CD14-positive monocyte (primary cell): ENCODE data around the gene TJP2. TPM values are rescaled to one million over a fixed set of nuclear protein-coding genes. Genes with fewer than 3 reads are reported as not detected.

ENCODE experiments used
- DNase-seq, 3 donors: peaks; one replicate each; pipeline ENCODE4 v3.0.0-alpha.2; 2011 to 2022
- H2AFZ ChIP-seq: 2 replicates; pipeline ENCODE4 v1.6.0; 2012; ENCODE audit warnings: mild to moderate bottlenecking, low read depth, low read length, inconsistent platforms; ENCODE audit not compliant: insufficient read depth, poor library complexity, severe bottlenecking
- H3K27ac ChIP-seq, 2 donors: 1 replicate in 1 of 2; 2 replicates in 1 of 2; pipeline ENCODE4 v1.5.1; 2012 to 2013; ENCODE audit warnings: low read length in 2 of 2, control low read depth in 1 of 2, inconsistent platforms in 1 of 2, low read depth in 1 of 2, mild to moderate bottlenecking in 1 of 2
- H3K27me3 ChIP-seq, 2 donors: one replicate each; pipeline versions ENCODE4 v1.6.0 to v1.6.1; 2011 to 2013; ENCODE audit warnings: low read length in 2 of 2; ENCODE audit not compliant: control insufficient read depth in 2 of 2, insufficient read depth in 2 of 2
- H3K36me3 ChIP-seq, 2 donors: replicated peaks in 1 of 2; 1 replicate in 1 of 2; 2 replicates in 1 of 2; pipeline versions ENCODE4 v1.5.1 to v1.6.1; 2012 to 2013; ENCODE audit warnings: low read length in 2 of 2, control low read depth in 1 of 2, inconsistent platforms in 1 of 2, mild to moderate bottlenecking in 1 of 2; ENCODE audit not compliant: insufficient read depth in 2 of 2, control insufficient read depth in 1 of 2
- H3K4me1 ChIP-seq, 2 donors: 1 replicate in 1 of 2; 2 replicates in 1 of 2; pipeline versions ENCODE4 v1.5.1 to v1.6.1; 2012 to 2013; ENCODE audit warnings: low read length in 2 of 2, control low read depth in 1 of 2, inconsistent platforms in 1 of 2, mild to moderate bottlenecking in 1 of 2, moderate library complexity in 1 of 2; ENCODE audit not compliant: insufficient read depth in 2 of 2, control insufficient read depth in 1 of 2
- H3K4me2 ChIP-seq: replicated peaks from 2 replicates; pipeline ENCODE3; 2012; ENCODE audit warnings: low read length, moderate library complexity, mild to moderate bottlenecking; ENCODE audit not compliant: poor library complexity, severe bottlenecking; ENCODE audit errors: extremely low read depth
- H3K4me3 ChIP-seq, 3 experiments: fragments of 200-600 bp in 1 of 3; sonication (generic) in 1 of 3; replicated peaks in 1 of 3; 1 replicate in 2 of 3; 2 replicates in 1 of 3; pipeline ENCODE4 v1.5.1; 2011 to 2013; ENCODE audit warnings: low read length in 3 of 3, mild to moderate bottlenecking in 3 of 3, control low read depth in 2 of 3, low read depth in 2 of 3, inconsistent platforms in 1 of 3, moderate library complexity in 1 of 3
- H3K79me2 ChIP-seq: 2 replicates; pipeline ENCODE4 v1.6.0; 2012; ENCODE audit warnings: mild to moderate bottlenecking, control low read depth, inconsistent platforms, low read length, moderate library complexity; ENCODE audit not compliant: insufficient read depth
- H3K9ac ChIP-seq: 2 replicates; pipeline ENCODE4 v1.6.0; 2017; ENCODE audit warnings: low read length, mild to moderate bottlenecking; ENCODE audit not compliant: insufficient read depth, poor library complexity, severe bottlenecking
- H3K9me3 ChIP-seq, 2 donors: replicated peaks in 1 of 2; 1 replicate in 1 of 2; 2 replicates in 1 of 2; pipeline versions ENCODE4 v1.5.1 to v1.6.1; 2012 to 2013; ENCODE audit warnings: low read length in 2 of 2, control low read depth in 1 of 2; ENCODE audit not compliant: control insufficient read depth in 1 of 2, insufficient read depth in 1 of 2
- H4K20me1 ChIP-seq: 2 replicates; pipeline ENCODE4 v1.6.0; 2012; ENCODE audit warnings: mild to moderate bottlenecking, low read length, control low read depth, moderate library complexity; ENCODE audit not compliant: insufficient read depth
- H3K27ac Mint-ChIP-seq, 7 donors: one replicate each; pipeline ENCODE4 v1.8.0; 2020; ENCODE audit warnings: mild to moderate bottlenecking in 7 of 7, mixed read lengths in 7 of 7, moderate library complexity in 6 of 7, inconsistent platforms in 2 of 7
- H3K27me3 Mint-ChIP-seq, 3 donors: one replicate each; pipeline ENCODE4 v1.8.0; 2021 to 2022; ENCODE audit warnings: low read depth in 3 of 3, mild to moderate bottlenecking in 3 of 3, mixed read lengths in 3 of 3, moderate library complexity in 3 of 3, inconsistent platforms in 1 of 3
- H3K36me3 Mint-ChIP-seq, 2 donors: one replicate each; pipeline ENCODE4 v1.8.0; 2020; ENCODE audit warnings: mixed read lengths in 2 of 2, inconsistent platforms in 1 of 2, mild to moderate bottlenecking in 1 of 2
- H3K4me1 Mint-ChIP-seq: one replicate; pipeline ENCODE4 v1.8.0; 2020; ENCODE audit warnings: mild to moderate bottlenecking, mixed read lengths
- H3K4me3 Mint-ChIP-seq, 2 donors: one replicate each; pipeline ENCODE4 v1.8.0; 2020; ENCODE audit warnings: mild to moderate bottlenecking in 2 of 2, mixed read lengths in 2 of 2, moderate library complexity in 1 of 2
- H3K9me3 Mint-ChIP-seq, 7 donors: one replicate each; pipeline ENCODE4 v1.8.0; 2020 to 2022; ENCODE audit warnings: mixed read lengths in 7 of 7, mild to moderate bottlenecking in 6 of 7, moderate library complexity in 6 of 7, inconsistent platforms in 2 of 7
- CTCF ChIP-seq: fragments of 200-600 bp; IDR thresholded peaks from one replicate; pipeline ENCODE4 v1.8.0; 2022; ENCODE audit warnings: antibody characterized with exemption, mild to moderate bottlenecking
- WGBS: methylation state at CpG from one replicate; pipeline ENCODE4 v1.1.5; 2013; ENCODE audit warnings: missing lambda C conversion rate; ENCODE audit not compliant: insufficient coverage; 5-methylcytosine and 5-hydroxymethylcytosine counted together
- intact Hi-C, 2 donors: fragments of 100-400 bp; cut with micrococcal nuclease; formaldehyde crosslinking; loops; one replicate each; pipeline versions ENCODE4 v1.15.0 to v1.15.1; 2023
- polyA plus RNA-seq, 3 donors: library from polyadenylated mRNA; depleted of rRNA in 1 of 3; unstranded in 2 of 3; stranded (reverse) in 1 of 3; fragments of 300-500 nt in 2 of 3; fragments of >200 nt in 1 of 3; fragmentation: Illumina TruSeq in 2 of 3; gene quantifications; 1 replicate in 2 of 3; 2 replicates in 1 of 3; pipeline ENCODE4 v1.2.3, GENCODE V29; 2012 to 2021

The TJP2 gene
- polyA plus RNA-seq, 3 donors: 8.0 to 17.8 (median 13.8) TPM

DNA sequence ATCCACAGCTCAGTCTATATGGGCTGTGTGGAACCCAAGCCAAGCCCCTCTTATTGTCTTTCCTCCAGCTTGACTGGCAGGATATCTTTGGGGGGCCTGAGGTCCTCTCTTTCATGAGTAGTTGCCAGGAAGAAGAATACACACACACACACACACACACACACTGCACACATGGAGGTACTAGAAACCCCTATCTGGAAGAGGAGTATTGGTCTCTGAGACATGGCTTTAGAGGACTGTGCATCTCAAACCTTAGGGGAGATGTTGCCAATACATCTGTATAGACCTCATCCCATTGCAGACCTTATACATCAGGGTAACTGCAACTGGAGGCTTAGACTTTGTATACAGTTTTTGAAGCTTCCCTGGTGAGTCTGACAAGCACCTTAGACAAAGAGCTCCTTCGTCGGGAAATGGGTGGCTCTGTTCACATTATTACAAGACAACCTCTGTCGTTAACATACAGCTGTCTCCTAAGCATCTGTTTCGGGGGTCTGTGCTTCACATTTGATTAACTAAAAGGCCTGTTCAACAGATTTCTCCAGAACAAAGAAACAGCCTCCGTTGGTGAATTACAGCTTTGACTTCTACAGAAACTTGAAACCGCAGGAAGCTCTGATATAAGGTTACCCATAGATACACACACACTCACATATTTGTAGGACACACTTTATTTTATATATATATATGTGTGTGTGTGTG is 145.4 kb downstream of the TJP2 start:
- Histone ChIP-seq H4K20me1 (no peaks in the 10 kb centered on the region), H3K4me1 (no peaks in the 10 kb centered on the region), H3K79me2 (no peaks in the 10 kb centered on the region), H3K4me2 (no peak overlapping the region), H3K36me3 (no peaks in the 10 kb centered on the region), H3K9me3 (peaks cover 0 to 2% of the 10 kb centered on the region in 2 donors), H3K4me3 (no peak overlapping the region), H3K9ac (no peak overlapping the region), H3K27ac (no peak overlapping the region), H3K27me3 (peaks cover 23 to 26% of the 10 kb centered on the region in 2 donors), H2AFZ (no peak overlapping the region)
- Mint-ChIP-seq H3K4me3 (no peak overlapping the region), H3K27ac (no peak overlapping the region), H3K36me3 (no peaks in the 10 kb centered on the region), H3K4me1 (peaks cover under 1% of the 10 kb centered on the region), H3K27me3 (peaks cover 26 to 38% (median 31%) of the 10 kb centered on the region in 3 donors), H3K9me3 (peaks cover 1 to 11% (median 3%) of the 10 kb centered on the region in 7 donors)
- WGBS: 93% methylated on average over 2 of the region's 6 CpGs
- no peak for DNase-seq
- no peak for TF ChIP-seq CTCF
- intact Hi-C loops: no loop called here

DNA sequence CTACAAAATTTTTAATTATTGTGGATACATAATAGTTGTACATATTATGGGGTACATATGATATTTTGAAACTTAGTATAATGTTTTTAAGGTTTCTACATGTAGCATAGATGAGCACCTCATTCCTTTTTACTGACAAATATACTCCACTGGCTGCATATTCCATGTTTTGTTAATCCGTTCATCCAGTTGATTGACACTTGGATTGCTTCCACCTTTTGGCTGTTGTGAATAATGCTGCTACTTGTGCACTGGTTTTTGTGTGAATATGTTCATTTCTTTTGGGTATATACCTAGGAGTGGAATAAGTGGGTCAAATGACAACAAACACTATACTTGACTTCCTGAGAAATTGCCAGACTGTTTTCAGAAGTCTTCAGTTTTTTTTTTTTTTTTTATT is 148.2 kb downstream of the TJP2 start:
- peaks cover 46 to 49% of the 10 kb centered on the region in 2 donors for H3K27me3 ChIP-seq
- WGBS: no CpG with 5 or more reads among the region's 1 CpG
- H3K36me3 ChIP-seq: no peaks in the 10 kb centered on the region
- Mint-ChIP-seq H3K4me1 (peaks cover 9% of the 10 kb centered on the region), H3K27me3 (peaks cover 46 to 64% (median 49%) of the 10 kb centered on the region in 3 donors), H3K27ac (no peak overlapping the region), H3K9me3 (peaks cover 0 to 19% (median 5%) of the 10 kb centered on the region in 7 donors), H3K36me3 (no peaks in the 10 kb centered on the region), H3K4me3 (peak overlapping the region in 1 of 2 donors; percentile 18)
- no peak overlapping the region for H2AFZ ChIP-seq
- H3K9me3 ChIP-seq: peaks cover 0 to 9% of the 10 kb centered on the region in 2 donors
- no peak for TF ChIP-seq CTCF
- H3K9ac ChIP-seq: no peak overlapping the region
- no peak for DNase-seq
- no peaks in the 10 kb centered on the region for H3K79me2 ChIP-seq
- no peaks in the 10 kb centered on the region for H3K4me1 ChIP-seq
- no peak overlapping the region for H3K4me2 ChIP-seq
- H3K4me3 ChIP-seq: no peak overlapping the region
- intact Hi-C loops: no loop called here
- no peaks in the 10 kb centered on the region for H4K20me1 ChIP-seq
- no peak overlapping the region for H3K27ac ChIP-seq
